ENCODE results near the gene SPINT2.

GRCh38 chr19:38304866-38305429 is 40.6 kb downstream of the SPINT2 start:
- TF ChIP-seq POLR2A (IDR thresholded peaks at IDR 0.05) (peak; percentile 94), CTCF (IDR thresholded peaks at IDR 0.05) (no peak), EP300 (IDR thresholded peaks at IDR 0.05; ENCODE audit: low read depth) (peak; percentile 68)
